GM12892 (cell line): ENCODE data around the gene EMP2.

Experiments used
- POLR2A ChIP-seq: IDR thresholded peaks from 2 replicates; pipeline ENCODE4 v1.6.1; 2011; ENCODE audit warnings: low read depth, low read length, control low read depth
- TAF1 ChIP-seq: IDR thresholded peaks from 2 replicates; pipeline ENCODE4 v1.6.1; 2011; ENCODE audit warnings: low read depth, mild to moderate bottlenecking, control low read depth, low read length, borderline replicate concordance

- TF ChIP-seq POLR2A (no peak), TAF1 (no peak)
These were observed 49.2 kb upstream of the EMP2 start for GRCh38 chr16:10629592-10629963.
